Ishikawa (cell line): ENCODE results near the gene METTL22.

Experiments used
- CEBPB ChIP-seq: IDR thresholded peaks from 2 replicates; pipeline ENCODE4 v1.6.1; 2012
- CREB1 ChIP-seq: IDR thresholded peaks from 2 replicates; pipeline ENCODE4 v1.6.1; 2012; ENCODE audit warnings: low read depth
- EGR1 ChIP-seq: IDR thresholded peaks from 2 replicates; pipeline ENCODE4 v1.6.1; 2012
- EP300 ChIP-seq: IDR thresholded peaks from 2 replicates; pipeline ENCODE4 v1.6.1; 2012; ENCODE audit warnings: borderline replicate concordance
- FOXM1 ChIP-seq: IDR thresholded peaks from 2 replicates; pipeline ENCODE4 v1.6.1; 2012; ENCODE audit warnings: low read depth, borderline replicate concordance
- NFIC ChIP-seq: IDR thresholded peaks from 2 replicates; pipeline ENCODE4 v1.6.1; 2012
- RAD21 ChIP-seq: IDR thresholded peaks from 2 replicates; pipeline ENCODE4 v1.6.1; 2012; ENCODE audit warnings: low read depth
- TAF1 ChIP-seq: IDR thresholded peaks from 2 replicates; pipeline ENCODE4 v1.6.1; 2012; ENCODE audit warnings: low read depth, mild to moderate bottlenecking
- TCF12 ChIP-seq: IDR thresholded peaks from 2 replicates; pipeline ENCODE4 v1.6.1; 2012; ENCODE audit warnings: low read depth
- TEAD4 ChIP-seq: IDR thresholded peaks from 2 replicates; pipeline ENCODE4 v1.6.1; 2012
- ZBTB7A ChIP-seq: IDR thresholded peaks from 2 replicates; pipeline ENCODE4 v1.6.1; 2012; ENCODE audit warnings: low read depth
- TF ChIP-seq, protein P1 (sequence below): IDR thresholded peaks from 2 replicates; pipeline ENCODE4 v1.6.1; 2012
- TF ChIP-seq, protein P2 (sequence below): IDR thresholded peaks from 2 replicates; pipeline ENCODE4 v1.6.1; 2012; ENCODE audit warnings: low read depth, mild to moderate bottlenecking
- TF ChIP-seq, protein P3 (sequence below): IDR thresholded peaks from 2 replicates; pipeline ENCODE4 v1.6.1; 2012

Gene METTL22

DNA sequence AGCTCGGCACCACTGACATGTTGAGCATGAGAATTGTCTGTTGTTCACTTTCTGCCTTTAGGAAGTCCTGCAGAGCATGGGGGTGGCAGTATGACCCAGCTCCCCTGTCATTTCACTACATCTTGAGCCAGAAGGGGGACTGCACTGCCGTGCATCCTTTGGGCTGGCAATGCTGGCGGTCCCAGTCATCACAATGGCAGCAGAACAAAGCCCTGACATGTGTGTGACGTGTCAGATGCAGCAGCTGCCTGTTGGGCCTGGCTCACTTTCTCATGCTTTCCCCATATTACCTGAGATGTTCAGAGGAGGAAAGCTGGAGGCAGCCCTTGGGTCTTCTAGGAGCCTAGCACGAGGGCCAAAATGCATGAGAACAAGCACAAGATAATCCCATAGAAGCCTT, 46.6 kb downstream of the METTL22 start:
- TF ChIP-seq TAF1 (no peak), TCF12 (no peak), RAD21 (no peak), EGR1 (no peak), ZBTB7A (no peak)
- TF ChIP-seq, protein P1, sequence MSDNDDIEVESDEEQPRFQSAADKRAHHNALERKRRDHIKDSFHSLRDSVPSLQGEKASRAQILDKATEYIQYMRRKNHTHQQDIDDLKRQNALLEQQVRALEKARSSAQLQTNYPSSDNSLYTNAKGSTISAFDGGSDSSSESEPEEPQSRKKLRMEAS = no peak

DNA sequence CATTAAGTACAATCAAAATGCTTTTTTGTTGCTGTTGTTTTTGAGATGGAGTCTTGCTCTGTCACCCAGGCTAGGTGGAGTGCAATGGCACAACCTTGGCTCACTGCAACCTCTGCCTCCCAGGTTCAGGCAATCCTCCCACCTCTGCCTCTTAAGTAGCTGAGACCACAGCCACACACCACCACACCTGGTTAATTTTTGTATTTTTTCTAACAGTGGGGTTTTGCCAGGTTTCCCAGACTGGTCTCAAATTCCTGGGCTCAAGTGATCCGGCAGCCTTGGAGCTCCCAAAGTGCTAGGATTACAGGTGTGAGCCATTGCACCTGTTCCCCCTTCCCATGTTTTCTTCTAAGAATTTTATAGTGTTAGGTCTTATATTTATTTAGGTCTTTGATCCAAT, 48.0 kb downstream of the METTL22 start:
- no peak for TF ChIP-seq TEAD4

DNA sequence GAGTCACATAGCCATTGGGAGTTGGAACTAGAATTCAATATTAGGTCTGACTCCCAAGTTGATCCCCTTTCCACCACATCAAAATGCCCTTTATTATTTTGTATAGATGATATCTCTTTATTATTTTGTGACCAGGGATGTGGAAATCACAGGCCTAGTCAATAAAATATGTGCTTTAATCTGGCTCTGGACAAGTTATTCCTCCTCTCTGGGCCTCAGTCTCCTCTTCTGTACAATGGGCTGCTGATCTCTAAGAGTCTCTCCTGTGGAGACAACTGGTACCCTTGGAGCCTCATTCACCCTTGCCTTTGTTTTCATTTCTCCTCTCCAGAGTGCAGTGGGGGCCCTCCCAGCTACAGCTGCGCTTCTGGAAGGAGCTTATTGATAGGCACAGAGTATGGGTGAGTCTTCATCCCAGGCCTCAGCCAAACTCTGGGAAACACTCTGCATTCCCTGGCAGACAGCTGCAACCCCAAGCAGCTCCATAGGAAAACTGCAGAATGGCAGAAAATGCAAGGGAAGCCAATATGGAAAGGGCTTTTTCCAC, 48.6 kb downstream of the METTL22 start:
- TF ChIP-seq TEAD4 (no peak), ZBTB7A (no peak), CEBPB (no peak), NFIC (no peak), CREB1 (no peak), TAF1 (no peak)
- TF ChIP-seq, protein P1 = no peak
- TF ChIP-seq, protein P2, sequence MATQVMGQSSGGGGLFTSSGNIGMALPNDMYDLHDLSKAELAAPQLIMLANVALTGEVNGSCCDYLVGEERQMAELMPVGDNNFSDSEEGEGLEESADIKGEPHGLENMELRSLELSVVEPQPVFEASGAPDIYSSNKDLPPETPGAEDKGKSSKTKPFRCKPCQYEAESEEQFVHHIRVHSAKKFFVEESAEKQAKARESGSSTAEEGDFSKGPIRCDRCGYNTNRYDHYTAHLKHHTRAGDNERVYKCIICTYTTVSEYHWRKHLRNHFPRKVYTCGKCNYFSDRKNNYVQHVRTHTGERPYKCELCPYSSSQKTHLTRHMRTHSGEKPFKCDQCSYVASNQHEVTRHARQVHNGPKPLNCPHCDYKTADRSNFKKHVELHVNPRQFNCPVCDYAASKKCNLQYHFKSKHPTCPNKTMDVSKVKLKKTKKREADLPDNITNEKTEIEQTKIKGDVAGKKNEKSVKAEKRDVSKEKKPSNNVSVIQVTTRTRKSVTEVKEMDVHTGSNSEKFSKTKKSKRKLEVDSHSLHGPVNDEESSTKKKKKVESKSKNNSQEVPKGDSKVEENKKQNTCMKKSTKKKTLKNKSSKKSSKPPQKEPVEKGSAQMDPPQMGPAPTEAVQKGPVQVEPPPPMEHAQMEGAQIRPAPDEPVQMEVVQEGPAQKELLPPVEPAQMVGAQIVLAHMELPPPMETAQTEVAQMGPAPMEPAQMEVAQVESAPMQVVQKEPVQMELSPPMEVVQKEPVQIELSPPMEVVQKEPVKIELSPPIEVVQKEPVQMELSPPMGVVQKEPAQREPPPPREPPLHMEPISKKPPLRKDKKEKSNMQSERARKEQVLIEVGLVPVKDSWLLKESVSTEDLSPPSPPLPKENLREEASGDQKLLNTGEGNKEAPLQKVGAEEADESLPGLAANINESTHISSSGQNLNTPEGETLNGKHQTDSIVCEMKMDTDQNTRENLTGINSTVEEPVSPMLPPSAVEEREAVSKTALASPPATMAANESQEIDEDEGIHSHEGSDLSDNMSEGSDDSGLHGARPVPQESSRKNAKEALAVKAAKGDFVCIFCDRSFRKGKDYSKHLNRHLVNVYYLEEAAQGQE = no peak
- TF ChIP-seq, protein P3, sequence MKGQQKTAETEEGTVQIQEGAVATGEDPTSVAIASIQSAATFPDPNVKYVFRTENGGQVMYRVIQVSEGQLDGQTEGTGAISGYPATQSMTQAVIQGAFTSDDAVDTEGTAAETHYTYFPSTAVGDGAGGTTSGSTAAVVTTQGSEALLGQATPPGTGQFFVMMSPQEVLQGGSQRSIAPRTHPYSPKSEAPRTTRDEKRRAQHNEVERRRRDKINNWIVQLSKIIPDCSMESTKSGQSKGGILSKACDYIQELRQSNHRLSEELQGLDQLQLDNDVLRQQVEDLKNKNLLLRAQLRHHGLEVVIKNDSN = no peak

DNA sequence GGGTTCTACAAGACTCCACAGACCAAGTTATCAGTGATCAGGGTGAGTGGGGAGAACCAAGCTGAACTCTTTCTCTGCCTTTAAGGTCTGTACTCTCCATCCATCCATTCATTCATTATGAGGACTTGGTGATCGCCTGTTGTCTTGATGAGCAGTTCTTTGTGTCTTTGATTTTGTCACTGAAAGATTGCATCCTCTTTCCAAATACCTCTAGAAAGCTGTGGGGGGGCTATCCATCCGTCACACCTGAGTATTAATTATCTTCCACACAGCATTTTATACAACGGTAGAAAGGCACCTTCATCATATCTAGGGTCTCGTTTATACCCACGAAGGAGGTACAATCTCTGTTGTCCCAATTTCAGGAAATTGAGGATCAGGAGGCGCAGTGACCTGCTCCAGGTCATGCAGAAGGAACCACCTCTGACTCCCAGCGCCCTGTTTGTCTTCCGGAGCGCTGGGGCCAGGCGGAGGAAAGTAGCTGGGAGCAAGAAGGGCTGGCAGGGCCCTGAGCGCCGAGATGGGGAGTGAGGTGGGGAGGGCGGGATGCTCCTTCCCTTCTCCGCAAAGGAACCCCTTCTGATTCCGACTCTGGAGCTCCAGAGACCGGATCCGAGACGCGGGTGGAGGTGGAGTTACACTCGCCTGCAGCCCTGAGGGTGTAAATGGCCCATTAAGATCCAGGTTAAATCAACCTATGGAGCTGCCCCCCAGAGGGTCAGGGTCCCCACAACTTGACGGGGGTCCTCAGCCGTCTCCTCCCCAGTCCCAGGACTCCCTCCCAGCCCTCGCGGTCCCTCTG, 52.3 kb downstream of the METTL22 start:
- TF ChIP-seq, protein P1 = no peak
- TF ChIP-seq ZBTB7A = peak; percentile 58; the same call in 1 of the 2 replicates

DNA sequence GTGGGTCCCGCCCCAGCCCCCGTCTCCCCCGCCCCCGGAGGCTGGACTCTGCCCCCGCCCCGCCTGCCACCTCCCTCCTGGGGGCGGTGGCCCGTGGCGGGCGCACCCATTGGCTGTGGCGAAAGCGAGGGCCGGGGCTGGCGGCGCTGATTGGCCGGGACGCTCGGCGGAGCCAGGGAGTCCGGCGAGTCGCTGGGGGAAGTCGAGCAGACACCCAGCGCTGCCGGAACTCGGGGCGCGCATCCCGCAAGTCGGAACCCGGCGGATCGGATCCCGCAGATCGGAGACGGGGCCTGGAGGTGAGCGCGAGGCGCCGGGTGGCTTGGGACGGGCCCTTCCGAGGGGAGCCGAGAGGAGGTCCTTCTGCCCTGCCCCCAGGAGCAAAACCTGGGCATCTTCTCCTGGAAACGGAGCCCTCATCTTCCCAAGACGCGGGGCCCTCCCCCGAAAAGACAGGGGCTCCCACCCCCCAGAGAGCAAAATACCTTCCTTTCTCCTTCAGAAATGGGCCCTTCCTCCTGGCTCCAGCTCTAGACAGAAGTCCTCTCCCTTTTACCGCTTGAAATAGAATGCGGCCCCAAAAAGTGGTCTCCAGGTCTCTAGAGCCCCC, 53.0 kb downstream of the METTL22 start, which contains the start of gene ABAT:
ABAT (plus strand) TSS at position 205 of the 610 bp plus-strand sequence. CDS start 61,123 bp downstream, outside the sequence.
- TF ChIP-seq, protein P3 = no peak
- TF ChIP-seq, protein P2 = no peak
- TF ChIP-seq CEBPB (no peak), TCF12 (no peak), EP300 (no peak), FOXM1 (no peak), ZBTB7A (0 out of 2 replicates have a peak, but pooled peaks have one; percentile 6), RAD21 (no peak), TEAD4 (no peak), NFIC (no peak)
- TF ChIP-seq, protein P1 = 0 out of 2 replicates have a peak, but pooled peaks have one; percentile 33
